ENCODE data around the gene IGF1R. TPM values are rescaled to one million over a fixed set of nuclear protein-coding genes. Genes with fewer than 3 reads are reported as not detected.
A peak's percentile ranks its signal among the peaks of the same experiment; 100 is the strongest.

Gene IGF1R
- total and polyA plus RNA-seq, 2 of the 8 experiments (the other 6 are each of a cell fraction or from before 2014, with no cell fraction given) = 32.9 to 109 TPM

DNA sequence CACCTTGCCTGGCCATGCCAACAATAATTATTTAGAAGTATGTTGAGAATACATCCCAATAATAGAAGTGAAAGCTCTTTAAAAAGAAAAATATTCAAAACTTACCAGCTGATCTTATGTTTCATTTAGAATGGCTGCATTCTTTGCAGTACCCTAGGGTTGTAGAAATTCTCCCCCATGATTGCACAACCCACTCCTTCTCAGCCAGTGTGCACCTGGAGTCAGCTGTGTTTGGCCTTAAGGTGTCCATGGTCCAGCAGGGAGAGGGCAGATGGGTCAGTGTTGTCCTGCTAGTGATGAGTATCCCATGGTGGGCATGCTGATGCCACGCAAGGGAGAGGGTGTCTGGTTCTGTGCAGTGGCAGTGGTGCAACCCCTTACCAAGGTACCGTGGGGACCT lies 117.3 kb downstream of the IGF1R start:
- Histone ChIP-seq H3K4me1 (replicated peaks in 1 of 4; ENCODE audit: control insufficient read depth in 3 of 4, insufficient read depth in 4 of 4, low read length in 3 of 4) (peaks cover 5 to 16% (median 11%) of the 10 kb centered on the region in 4 experiments; a peak in 6 of 7 replicates), H3K27ac (ENCODE audit: low read depth, low read length) (no peak overlapping the region), H3K56ac (replicated peaks; ENCODE audit: insufficient read length, low read depth, low read length) (no peak overlapping the region), H3K9me3 (ENCODE audit: insufficient read depth in 2 of 2, low read depth in 1 of 2, low read length in 1 of 2) (0 out of 4 replicates have a peak, but pooled peaks cover 0 to 1% of the 10 kb centered on the region in 2 experiments), H2BK15ac (ENCODE audit: low read length) (no peak overlapping the region), H3K79me2 (ENCODE audit: control insufficient read depth in 1 of 2, insufficient read depth in 2 of 2, low read length in 2 of 2) (peaks cover 17 to 96% of the 10 kb centered on the region in 2 experiments), H3K4ac (replicated peaks; ENCODE audit: insufficient read length, low read depth, low read length) (no peak overlapping the region), H2BK12ac (ENCODE audit: low read depth, low read length) (peak overlapping the region; percentile 70; the same call in 1 of the 2 replicates), H3K4me3 (ENCODE audit: extremely low read depth in 1 of 4, insufficient read depth in 2 of 4, low read depth in 3 of 4, low read length in 4 of 4) (no peak overlapping the region), H2BK5ac (ENCODE audit: low read depth, low read length) (peak overlapping the region; percentile 16; the same call in 1 of the 2 replicates), H3K23me2 (ENCODE audit: low read depth, low read length) (no peaks in the 10 kb centered on the region), H2AK5ac (ENCODE audit: low read depth, low read length) (peak overlapping the region; percentile 41; the same call in 1 of the 2 replicates), H2BK20ac (ENCODE audit: low read length) (0 out of 2 replicates have a peak overlapping the region, but pooled peaks have one; percentile 34), H3K27me3 (replicated peaks in 1 of 4; ENCODE audit: control insufficient read depth in 3 of 4, extremely low read depth in 1 of 4, insufficient read depth in 3 of 4, low read length in 3 of 4) (no peaks in the 10 kb centered on the region), H3K18ac (ENCODE audit: extremely low read depth, low read length) (no peak overlapping the region), H2AFZ (ENCODE audit: low read length) (no peak overlapping the region), H3K23ac (ENCODE audit: insufficient read length) (no peak overlapping the region), H4K91ac (replicated peaks; ENCODE audit: insufficient read length, low read length) (peak overlapping the region; percentile 44), H3K36me3 (ENCODE audit: control insufficient read depth in 2 of 4, insufficient read depth in 4 of 4, low read length in 3 of 4) (no peaks in the 10 kb centered on the region), H3K9ac (replicated peaks in 1 of 4; ENCODE audit: extremely low read depth in 1 of 4, low read depth in 3 of 4, low read length in 3 of 4) (no peak overlapping the region), H3K14ac (ENCODE audit: insufficient read length) (no peak overlapping the region), H3K4me2 (ENCODE audit: insufficient read depth in 1 of 2, low read depth in 2 of 2, low read length in 2 of 2) (no peak overlapping the region), H3K79me1 (ENCODE audit: low read depth, low read length) (peaks cover 18% of the 10 kb centered on the region), H4K5ac (ENCODE audit: insufficient read length, low read depth, low read length) (no peak overlapping the region), H4K20me1 (replicated peaks in 1 of 2; ENCODE audit: control insufficient read depth in 1 of 2, insufficient read depth in 2 of 2, low read length in 2 of 2) (peaks cover 21% of the 10 kb centered on the region in 2 experiments), H4K8ac (ENCODE audit: extremely low read depth, insufficient read depth, low read length) (no peak overlapping the region), H2BK120ac (replicated peaks; ENCODE audit: low read depth, low read length) (no peak overlapping the region)
- POLR2A ChIA-PET (ENCODE audit: partially characterized antibody) = interaction anchor here (0.6 kb wide), 1 partner anchor 10 kb away, joined by 3 read pairs; no protein-coding TSS in a partner anchor
- CTCF ChIA-PET (ENCODE audit: partially characterized antibody) = interaction anchor here (0.8 to 1.4 kb wide), 2 partner anchors 15 to 311 kb away, joined by 3 read pairs; no protein-coding TSS in a partner anchor
- FAIRE-seq (no peak), DNase-seq (ENCODE audit: low read depth in 1 of 2, low spot score in 2 of 2) (no peak)
- TF ChIP-seq SRF (IDR thresholded peaks at IDR 0.05; ENCODE audit: low read depth, low read length) (no peak), JUND (IDR thresholded peaks at IDR 0.05; ENCODE audit: low read length) (no peak), CEBPB (IDR thresholded peaks at IDR 0.05; ENCODE audit: low read depth, low read length) (peak; percentile 66), SP4 (IDR thresholded peaks at IDR 0.05; ENCODE audit: low read length) (no peak), RBBP5 (IDR thresholded peaks at IDR 0.05; ENCODE audit: borderline replicate concordance, low read depth, low read length) (no peak), MAFK (IDR thresholded peaks at IDR 0.05; ENCODE audit: low read depth, low read length) (no peak)
- 90% methylated on average over 2 of the region's 2 CpGs; no CpG with 5 or more reads in 1 of the 2 experiments for WGBS, 2 experiments (ENCODE audit: extremely low coverage in 1 of 2, insufficient coverage in 1 of 2, insufficient read length in 1 of 2, insufficient replicate concordance in 2 of 2, low coverage in 1 of 2, low lambda C conversion rate in 2 of 2, missing lambda C conversion rate in 1 of 2)
